Mononuclear cell (primary cell): ENCODE results near the gene ZBTB2. TPM values are rescaled to one million over a fixed set of nuclear protein-coding genes. Genes with fewer than 3 reads are reported as not detected.

Experiments
- H3K27me3 ChIP-seq: 2 replicates; pipeline ENCODE4 v1.6.0; 2011; ENCODE audit warnings: low read length, control low read depth; ENCODE audit not compliant: insufficient read depth
- H3K4me1 ChIP-seq: 2 replicates; pipeline ENCODE4 v1.5.1; 2011; ENCODE audit warnings: mild to moderate bottlenecking, low read length, control low read depth; ENCODE audit not compliant: insufficient read depth
- H3K4me3 ChIP-seq: 2 replicates; pipeline ENCODE4 v1.5.1; 2011; ENCODE audit warnings: mild to moderate bottlenecking, low read length, moderate library complexity
- H3K9me3 ChIP-seq: 2 replicates; pipeline ENCODE4 v1.5.1; 2011; ENCODE audit warnings: low read depth, mild to moderate bottlenecking, control low read depth, low read length
- total RNA-seq: library from RNA; depleted of rRNA; stranded (reverse); fragments of >200 nt; gene quantifications from one replicate; pipeline ENCODE4 v1.2.3, GENCODE V29; 2012

The ZBTB2 gene
- total RNA-seq, 1 donor = 30.2 TPM

DNA sequence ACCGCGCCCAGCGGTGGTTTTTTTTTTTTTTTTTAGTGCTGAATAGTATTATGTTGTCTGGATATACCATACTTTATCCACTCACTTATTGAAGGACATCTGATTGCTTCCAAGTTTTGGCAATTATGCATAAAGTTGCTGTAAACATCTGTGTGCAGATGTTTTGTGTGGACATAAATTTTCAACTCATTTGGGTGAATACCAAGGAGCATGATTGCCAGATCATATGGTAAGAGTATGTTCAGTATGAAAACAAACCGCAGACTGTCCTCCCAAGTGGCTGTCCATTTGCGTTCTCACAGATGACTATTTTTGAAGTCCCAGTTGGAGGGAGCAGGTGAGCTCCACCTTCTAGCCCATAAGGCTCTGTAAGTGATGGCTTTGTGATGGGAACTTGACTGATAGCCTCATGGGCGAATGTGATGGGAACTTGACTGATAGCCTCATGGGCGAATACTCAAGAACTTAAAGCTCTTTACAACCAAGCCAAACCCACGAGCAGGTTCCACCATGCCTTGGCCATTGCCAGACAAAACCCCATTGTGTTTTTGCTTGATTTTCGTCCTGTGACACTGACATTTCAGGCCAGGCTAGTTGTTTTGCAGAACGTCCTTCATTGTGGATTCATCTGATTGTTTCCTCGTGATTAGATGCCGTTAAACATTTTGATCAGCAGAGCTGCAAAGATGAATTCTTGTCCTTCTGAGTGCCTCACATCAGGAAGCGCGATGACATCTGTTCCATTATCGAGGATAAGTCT lies 51.0 kb downstream of the ZBTB2 start:
- no peaks in the 10 kb centered on the region for H3K9me3 ChIP-seq
- H3K4me3 ChIP-seq = no peak overlapping the region
- H3K27me3 ChIP-seq = no peaks in the 10 kb centered on the region
- no peaks in the 10 kb centered on the region for H3K4me1 ChIP-seq

- no peak overlapping the region for H3K4me3 ChIP-seq
- H3K27me3 ChIP-seq = no peaks in the 10 kb centered on the region
- no peaks in the 10 kb centered on the region for H3K9me3 ChIP-seq
- H3K4me1 ChIP-seq = no peaks in the 10 kb centered on the region
Observed at GRCh38 chr6:151339369-151339768, 52.0 kb downstream of the ZBTB2 start.

DNA sequence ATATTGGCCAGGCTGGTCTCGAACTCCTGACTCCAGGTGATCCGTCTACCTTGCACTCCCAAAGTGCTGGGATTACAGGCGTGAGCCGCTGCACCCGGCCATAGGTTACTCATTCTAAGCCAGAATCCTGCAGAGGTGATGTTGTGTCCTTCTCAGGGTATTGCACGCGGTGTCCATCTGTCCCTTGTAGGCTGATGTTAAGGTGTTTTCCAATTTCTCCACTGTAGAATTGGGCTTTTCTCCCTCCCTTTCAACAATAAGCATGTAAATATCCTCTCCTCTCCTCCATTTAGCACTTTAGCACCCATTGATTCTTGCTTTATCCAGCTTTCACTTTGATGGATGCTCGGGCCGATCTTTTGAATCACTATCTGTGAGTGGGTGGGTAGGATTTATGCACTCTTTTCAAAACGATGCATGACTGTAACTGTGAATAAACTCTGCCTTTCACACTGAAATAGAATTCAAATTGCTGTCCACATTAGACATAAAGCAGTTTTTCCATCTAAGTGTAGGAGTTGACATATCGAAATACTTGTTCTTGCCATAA lies 52.6 kb downstream of the ZBTB2 start:
- Histone ChIP-seq H3K4me3 (no peak overlapping the region), H3K9me3 (no peaks in the 10 kb centered on the region), H3K27me3 (no peaks in the 10 kb centered on the region), H3K4me1 (no peaks in the 10 kb centered on the region)

- Histone ChIP-seq H3K4me1 (no peaks in the 10 kb centered on the region), H3K27me3 (no peaks in the 10 kb centered on the region), H3K9me3 (no peaks in the 10 kb centered on the region), H3K4me3 (no peak overlapping the region)
Observed at GRCh38 chr6:151335930-151336329, 55.4 kb downstream of the ZBTB2 start.

- H3K4me1 ChIP-seq = peaks cover 10% of the 10 kb centered on the region
- no peaks in the 10 kb centered on the region for H3K9me3 ChIP-seq
- no peak overlapping the region for H3K4me3 ChIP-seq
- peaks cover 22% of the 10 kb centered on the region for H3K27me3 ChIP-seq
Observed at GRCh38 chr6:151330130-151330696, 61.1 kb downstream of the ZBTB2 start.

DNA sequence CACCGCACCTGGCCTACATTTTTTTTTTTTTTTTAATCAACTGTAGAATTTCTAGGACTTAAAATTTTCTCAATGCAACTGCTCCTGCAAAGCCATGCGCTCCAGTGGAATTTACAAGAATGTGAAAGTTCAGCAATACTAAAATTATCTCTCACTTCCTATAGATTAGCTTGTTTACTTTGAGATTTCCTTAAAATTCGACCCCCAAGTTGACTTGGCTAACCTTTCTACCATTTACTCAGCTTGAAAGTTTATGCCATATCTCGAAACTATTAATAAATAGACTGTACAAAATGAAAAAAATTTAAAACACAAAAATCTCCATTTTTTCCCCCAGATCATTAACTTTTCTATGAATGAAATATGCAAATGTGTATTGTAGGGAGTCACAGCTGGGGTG lies 64.3 kb downstream of the ZBTB2 start:
- Histone ChIP-seq H3K4me1 (peaks cover 20% of the 10 kb centered on the region), H3K4me3 (no peak overlapping the region), H3K9me3 (no peaks in the 10 kb centered on the region), H3K27me3 (peaks cover 30% of the 10 kb centered on the region)

DNA sequence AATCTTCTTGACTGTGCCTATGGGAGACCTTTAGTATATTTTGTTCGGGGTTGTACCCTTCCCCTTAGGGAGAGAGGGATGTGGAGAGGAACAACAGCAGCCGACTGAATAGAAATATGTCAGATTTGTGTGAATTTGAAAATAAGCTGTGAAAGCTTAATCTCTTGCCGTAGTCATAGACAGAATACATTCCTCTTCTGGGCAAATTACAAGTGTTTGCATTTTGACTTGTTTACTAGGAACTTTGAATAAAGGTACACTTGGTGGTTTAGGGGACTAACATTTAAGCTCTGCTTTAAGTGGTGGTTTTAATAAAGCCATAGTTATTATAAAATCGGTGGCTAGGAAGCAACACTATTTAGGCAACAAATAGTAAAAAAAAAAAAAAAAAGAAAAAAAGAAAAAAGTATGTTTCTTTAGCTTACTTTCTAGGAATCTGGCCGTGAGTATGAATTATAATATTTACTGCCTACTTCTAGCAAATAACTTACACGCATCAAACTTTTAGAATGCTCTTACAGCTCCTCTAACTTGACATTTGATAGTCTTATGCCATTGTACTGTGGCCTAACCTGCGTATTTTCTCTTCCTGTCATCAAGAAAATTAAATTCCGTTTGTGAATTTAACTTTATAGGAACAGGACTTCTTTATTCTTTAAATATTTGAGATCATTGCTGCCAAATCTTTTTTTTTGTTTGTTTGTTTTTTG lies 65.1 kb downstream of the ZBTB2 start:
- Histone ChIP-seq H3K27me3 (peaks cover 30% of the 10 kb centered on the region), H3K4me1 (peaks cover 20% of the 10 kb centered on the region), H3K4me3 (no peak overlapping the region), H3K9me3 (no peaks in the 10 kb centered on the region)

GRCh38 chr6:151325075-151326050 lies 66.0 kb downstream of the ZBTB2 start:
- Histone ChIP-seq H3K27me3 (peaks cover 30% of the 10 kb centered on the region), H3K4me3 (no peak overlapping the region), H3K9me3 (no peaks in the 10 kb centered on the region), H3K4me1 (peaks cover 20% of the 10 kb centered on the region)

DNA sequence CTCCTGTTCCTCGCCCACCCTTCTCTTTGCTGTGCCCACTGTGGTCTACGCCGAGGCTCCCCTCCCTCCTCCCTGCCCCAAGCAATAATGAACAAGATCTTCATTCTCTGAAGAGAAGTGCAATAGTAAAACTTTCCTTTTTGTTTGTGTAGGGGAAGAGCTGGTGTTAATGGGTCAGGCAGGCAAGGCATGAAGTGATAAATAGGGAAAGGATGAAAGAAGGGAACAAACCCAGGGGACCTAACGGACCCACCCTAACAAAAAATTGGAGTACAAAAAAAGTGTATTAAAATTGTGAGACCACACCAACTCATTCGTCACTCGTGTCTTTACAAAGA lies 66.9 kb downstream of the ZBTB2 start:
- peaks cover 30% of the 10 kb centered on the region for H3K27me3 ChIP-seq
- H3K4me1 ChIP-seq = peaks cover 20% of the 10 kb centered on the region
- no peak overlapping the region for H3K4me3 ChIP-seq

GRCh38 chr6:151323791-151324487 lies 67.4 kb downstream of the ZBTB2 start:
- H3K9me3 ChIP-seq = no peaks in the 10 kb centered on the region

More for the DNA sequence above, 66.9 kb downstream of the ZBTB2 start:
- no peaks in the 10 kb centered on the region for H3K9me3 ChIP-seq

GRCh38 chr6:151322570-151322969 lies 68.8 kb downstream of the ZBTB2 start:
- H3K4me3 ChIP-seq = no peak overlapping the region
- peaks cover 20% of the 10 kb centered on the region for H3K4me1 ChIP-seq
- H3K9me3 ChIP-seq = no peaks in the 10 kb centered on the region
- peaks cover 30% of the 10 kb centered on the region for H3K27me3 ChIP-seq

More at GRCh38 chr6:151323791-151324487, 67.4 kb downstream of the ZBTB2 start:
- Histone ChIP-seq H3K4me3 (no peak overlapping the region), H3K27me3 (peaks cover 30% of the 10 kb centered on the region), H3K4me1 (peaks cover 20% of the 10 kb centered on the region)

DNA sequence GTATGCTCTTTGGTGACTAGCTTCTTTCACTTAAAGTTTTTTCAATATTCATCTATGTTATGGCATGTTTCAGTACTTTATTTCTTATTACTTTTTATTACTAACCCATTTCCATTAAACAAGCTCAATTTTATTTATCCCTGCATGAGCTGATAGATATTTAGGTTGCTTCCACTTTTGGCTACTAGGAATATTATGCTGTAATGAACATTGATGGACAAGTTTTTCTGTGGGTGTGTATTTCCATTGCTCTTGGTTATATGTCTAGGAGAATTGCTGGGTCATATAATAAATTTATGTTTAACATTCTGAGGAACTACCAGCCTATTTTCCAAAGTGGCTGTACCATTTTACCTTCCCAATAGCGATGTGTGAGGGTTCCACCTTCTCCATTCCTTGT lies 69.9 kb downstream of the ZBTB2 start:
- no peaks in the 10 kb centered on the region for H3K9me3 ChIP-seq
- peaks cover 19% of the 10 kb centered on the region for H3K27me3 ChIP-seq
- H3K4me1 ChIP-seq = peaks cover 20% of the 10 kb centered on the region
- no peak overlapping the region for H3K4me3 ChIP-seq

- peaks cover 11% of the 10 kb centered on the region for H3K9me3 ChIP-seq
Observed at GRCh38 chr6:151320140-151320539, 71.2 kb downstream of the ZBTB2 start.

DNA sequence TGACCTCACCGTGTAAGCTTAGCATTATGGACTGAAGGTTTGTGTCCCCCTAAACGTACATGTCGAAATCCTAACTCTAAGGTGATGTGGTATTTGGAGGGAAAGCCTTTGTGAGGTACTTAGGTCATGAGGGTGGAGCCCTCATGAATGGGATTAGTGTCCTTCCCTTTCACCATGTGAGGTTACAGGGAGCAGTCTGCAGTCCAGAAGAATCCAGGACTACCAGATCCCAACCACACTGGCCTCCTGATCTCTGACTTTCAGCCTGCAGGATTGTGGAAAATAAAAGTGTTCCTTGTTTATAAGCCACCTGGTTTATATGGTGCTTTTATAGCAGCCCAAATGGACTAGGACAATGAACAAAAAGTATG lies 73.4 kb downstream of the ZBTB2 start:
- Histone ChIP-seq H3K4me3 (no peak overlapping the region), H3K9me3 (peaks cover 12% of the 10 kb centered on the region), H3K27me3 (no peaks in the 10 kb centered on the region), H3K4me1 (no peaks in the 10 kb centered on the region)

More at GRCh38 chr6:151320140-151320539, 71.2 kb downstream of the ZBTB2 start:
- Histone ChIP-seq H3K4me3 (no peak overlapping the region), H3K4me1 (peaks cover 10% of the 10 kb centered on the region), H3K27me3 (peaks cover 7% of the 10 kb centered on the region)
